NCI-H1092 (cell line): ENCODE data around the gene DOCK9.
"Not testable (repeated sequence)": the region's sequence is repeated elsewhere in the genome, so short reads cannot be mapped to it uniquely, and the experiment has no call there.

Experiments
- DNase-seq: peaks from one replicate; lab custom pipeline; 2025; lab: John Stamatoyannopoulos, UW

Gene DOCK9

DNA sequence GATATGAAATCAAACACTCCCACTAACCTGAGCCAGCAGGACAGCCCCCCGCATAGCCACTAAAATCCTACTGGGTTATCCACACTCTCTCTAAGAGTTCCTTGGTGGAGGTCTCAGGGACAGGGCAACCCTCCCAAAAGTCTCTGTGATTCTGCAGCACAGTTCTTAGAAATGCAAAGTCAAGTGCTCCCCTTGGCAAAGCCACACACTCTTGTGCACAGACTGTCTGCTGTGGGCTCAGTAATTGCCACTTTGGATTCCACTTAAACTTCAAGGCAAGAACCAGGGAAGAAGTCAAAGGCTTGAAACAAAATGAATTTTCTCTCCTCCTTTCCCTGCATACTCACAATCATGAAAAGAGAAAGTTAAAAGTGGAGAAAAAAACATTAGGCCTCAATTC is 61.5 kb downstream of the DOCK9 start:
- DNase-seq = no peak

DNA sequence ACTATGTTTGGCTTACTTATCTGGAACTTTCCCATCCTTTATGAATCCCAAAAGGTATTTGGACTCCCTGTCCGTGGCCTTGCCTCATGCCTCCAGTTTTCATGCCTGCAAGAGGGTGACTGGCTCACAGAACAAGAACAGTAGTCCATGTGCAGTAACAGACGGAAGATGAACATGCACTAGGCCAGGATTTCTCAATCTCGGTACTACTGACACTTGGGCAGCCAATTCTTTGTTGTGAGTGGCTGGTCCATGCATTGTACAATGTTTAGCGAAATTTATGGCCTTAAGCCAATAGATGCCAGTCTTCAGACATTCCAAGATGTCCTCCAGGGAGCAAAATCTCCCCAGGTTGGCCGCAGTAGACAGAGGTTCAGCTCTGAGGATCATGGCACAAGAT is 61.9 kb downstream of the DOCK9 start:
- no peak for DNase-seq

DNA sequence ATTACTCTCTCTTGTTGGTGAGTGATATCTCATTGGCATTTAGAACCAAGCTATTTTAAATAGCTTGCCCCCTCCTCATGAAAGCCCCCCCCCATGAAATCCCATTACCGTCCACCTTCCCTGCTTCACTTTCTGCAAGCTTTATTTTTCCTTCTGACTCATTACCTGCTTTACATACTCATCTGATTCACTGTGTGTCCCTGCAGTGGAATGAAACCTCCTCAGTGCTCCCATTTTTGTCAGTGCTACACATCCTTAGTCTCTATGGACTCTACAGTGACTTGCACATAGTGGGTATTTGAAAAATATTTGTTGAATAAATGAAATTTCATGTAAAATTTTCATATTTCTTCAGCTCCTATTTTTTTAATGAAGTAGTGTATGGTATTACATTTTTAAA is 62.3 kb downstream of the DOCK9 start:
- no peak for DNase-seq

DNA sequence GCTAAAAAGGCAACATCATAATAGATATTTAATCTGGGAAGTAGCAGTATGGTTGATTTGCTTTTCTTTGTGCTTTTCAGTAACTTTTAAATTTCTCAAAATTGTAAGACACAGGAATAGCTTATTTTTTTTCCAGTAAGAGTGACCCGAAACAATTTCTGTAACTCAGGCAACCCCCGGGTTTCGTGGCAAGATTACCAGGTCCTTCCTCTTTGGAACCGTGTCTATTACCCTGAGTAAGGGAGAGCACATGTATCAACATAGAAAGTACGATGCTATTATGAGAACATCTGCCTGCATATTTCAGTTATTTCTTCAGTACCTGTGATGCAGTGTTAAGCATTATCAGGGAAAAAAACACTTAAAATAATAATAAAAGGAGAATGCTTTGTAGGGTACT is 64.1 kb downstream of the DOCK9 start:
- DNase-seq = no peak

DNA sequence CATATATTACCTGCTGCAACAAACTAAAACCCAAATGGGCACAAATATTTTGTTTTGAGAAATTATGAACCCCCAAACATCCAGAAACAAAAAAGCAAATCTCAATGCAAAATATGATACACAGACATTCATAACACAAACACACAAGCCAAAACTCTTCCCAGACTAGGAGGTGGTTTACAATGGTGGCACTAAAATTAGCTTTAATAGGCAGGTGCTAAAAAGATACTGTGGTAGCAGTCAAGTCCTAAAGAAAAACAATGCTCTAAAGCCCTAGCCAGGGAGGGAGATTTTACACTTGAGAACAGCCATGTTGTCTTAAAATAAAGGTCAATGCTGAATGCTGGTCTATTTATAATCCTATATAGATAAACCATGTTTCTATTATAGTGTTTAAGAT is 65.0 kb downstream of the DOCK9 start:
- DNase-seq = no peak

DNA sequence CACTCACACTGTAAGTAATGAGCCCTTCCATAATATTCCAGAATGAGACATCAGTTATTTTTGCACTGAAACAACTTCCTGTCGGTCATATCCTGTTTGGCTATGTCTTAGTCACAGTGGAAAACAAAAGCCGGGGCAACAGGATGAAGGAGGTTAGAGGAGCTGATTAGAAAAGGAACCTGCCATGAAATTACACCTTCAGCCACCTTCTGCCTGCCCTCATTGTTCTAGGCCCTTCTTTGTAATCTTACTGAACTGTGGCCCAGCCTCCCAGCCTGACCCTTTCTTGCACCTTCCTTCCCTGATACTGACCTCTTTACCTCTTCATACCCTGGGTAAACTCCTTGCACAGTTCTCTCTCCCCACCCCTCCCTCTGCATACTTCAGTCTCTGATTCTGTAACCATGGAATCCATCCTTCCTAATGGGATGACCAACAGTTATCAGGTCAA is 67.3 kb downstream of the DOCK9 start:
- DNase-seq = no peak

DNA sequence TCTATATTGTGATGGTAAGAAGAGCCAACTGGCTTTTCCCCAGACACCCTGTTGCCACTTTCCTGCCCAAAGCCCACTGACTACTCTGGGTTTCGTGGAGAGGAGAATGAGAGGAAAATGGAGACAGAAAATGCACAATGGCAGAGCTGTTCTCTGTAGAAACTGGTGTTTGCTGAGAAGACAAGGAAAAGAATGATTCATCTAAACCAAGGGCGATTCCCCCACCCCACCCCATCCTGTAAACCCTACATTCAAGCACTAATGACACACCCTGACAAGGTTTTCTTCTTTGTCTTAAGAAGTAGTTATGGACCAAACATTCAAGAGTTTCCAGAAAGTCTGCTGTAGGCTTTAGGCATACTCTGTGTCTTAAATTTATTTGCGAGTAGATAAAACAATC is 68.8 kb downstream of the DOCK9 start:
- no peak for DNase-seq

DNA sequence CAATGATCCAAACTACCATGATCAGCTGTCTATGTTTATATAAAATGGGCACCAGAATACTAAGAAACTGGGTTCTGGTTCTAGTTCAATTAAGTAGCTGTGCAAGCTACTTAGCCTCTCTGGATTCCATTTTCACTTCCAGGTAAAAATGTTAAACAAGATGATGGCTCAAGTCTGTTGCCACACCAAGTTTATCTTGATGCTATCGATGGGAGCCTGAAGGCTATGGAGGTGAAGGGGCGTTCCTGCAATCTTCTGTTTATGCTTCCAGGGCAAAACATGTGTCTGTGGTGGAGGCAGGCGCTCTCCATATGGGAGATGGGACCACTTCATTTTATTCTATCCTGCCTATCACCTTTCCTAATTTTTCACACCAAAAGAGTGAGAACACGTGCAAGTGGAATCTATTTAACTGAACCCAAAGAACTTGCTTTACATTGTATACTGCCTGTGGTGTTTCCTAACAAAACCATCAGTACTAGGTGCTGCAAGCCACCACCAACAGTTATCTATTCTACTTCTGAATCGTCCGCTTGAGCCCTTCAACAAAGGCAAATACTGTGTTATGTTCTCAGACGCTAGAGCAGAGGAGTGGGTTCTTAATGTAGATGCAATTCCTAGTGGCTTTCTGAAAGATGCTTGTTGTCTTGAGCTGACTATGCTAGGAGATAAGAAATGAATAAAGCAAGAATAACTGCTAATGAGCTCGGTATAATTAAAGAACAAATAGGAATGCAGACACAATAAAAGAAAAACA is 70.9 kb downstream of the DOCK9 start:
- no peak for DNase-seq

DNA sequence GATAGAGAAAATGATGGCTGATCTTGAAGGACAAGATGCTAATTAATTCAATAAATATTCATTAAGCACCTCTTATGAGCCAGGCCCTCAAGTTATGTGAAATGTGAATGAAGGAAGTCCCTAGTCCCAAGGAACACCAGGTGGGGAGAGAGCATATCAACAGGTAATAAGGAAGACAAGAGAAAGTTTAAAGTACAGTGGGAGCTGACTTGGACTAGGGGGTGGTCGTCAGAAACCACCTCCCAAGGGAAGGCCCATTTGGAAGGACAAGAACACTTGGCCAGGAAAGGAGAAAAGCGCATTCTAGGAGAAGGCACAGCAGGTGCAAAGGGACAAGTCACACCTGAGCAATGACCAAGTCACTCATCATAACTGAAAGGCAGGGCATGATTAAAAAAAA is 72.7 kb downstream of the DOCK9 start:
- no peak for DNase-seq

DNA sequence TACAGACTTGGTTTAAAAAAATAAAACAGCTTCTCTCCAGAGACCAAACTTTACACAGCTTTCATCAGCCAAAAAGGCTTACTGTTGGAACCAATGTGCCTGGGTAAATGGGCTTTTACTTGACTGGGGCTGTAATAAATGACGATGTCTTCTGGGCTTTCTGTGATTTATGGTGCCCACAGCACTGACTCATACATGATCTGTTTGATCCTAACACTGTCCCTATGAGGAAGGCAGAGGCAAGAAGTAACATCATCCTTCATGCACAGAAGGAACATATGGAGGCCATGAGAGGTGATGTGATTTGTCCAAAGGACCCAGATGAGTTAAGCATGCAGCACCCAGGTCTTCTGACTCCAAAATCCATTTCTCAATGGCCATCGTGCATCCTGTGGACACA is 77.4 kb downstream of the DOCK9 start:
- no peak for DNase-seq

DNA sequence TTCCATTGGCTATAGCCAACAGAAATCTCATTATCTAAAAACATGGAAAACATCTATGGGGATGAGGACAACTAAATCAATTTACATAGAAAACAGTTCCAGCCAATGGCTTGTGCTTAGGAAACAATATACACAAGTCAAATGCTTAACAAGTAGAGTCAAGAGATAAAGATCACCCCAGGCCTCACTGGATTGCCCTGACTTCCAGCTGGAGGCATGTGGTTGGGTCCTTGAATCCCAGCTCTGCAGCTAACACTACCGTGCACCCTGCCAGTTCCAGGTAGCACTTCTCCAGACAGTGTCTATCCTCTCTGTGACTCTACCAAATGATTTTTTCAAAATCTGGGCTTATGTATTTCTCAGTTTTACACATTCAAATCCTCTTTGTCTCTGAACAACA is 80.2 kb downstream of the DOCK9 start:
- DNase-seq = no peak

DNA sequence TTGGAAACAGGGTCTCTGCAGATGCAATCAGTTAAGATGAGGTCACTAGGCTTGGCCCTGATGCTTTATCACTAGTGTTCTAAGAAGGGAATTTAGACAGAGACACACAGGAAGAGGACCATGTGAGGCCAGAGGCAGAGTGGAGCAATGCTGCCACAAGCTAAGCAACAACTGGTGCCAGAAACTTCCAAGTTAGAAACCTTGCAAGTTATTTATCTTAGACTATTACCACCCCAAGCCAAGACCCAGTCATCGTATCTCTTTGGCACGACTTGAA is 81.1 kb downstream of the DOCK9 start:
- DNase-seq = no peak

DNA sequence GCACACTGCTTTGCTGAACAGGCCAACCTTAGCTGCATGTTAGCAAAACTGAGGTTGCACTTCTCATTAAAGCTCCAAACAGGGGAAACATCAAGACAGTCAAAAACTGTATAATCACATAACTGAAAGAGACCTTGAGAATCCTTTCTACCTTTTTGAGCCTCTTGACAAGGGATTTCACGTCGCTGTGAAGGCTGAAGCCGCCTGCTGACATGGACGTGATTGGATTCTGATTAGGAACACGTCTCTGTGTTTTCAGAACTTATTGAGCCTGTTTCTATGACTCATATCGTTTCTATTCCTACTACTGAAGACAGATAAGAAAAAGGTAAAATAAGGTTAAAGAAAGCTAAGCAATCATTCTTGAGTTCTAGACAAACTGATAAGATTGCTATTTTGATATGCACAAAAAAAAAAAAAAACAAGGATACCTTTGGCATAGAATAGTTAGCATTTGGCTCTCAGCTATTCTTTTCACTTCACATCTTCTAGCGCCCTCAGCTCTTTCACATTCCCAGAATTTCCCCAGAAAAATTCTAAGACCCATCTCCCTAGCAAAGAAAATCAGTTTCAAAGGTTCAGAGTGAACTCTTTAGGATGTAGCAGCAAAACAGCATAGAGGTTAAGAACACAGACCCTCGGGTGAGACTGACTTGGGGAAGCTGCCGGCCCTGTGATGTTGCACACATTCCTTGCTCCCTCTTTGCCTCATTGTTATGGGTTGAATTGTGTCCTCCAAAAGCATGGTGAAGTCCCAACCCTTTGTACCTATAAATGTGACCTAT is 81.6 kb downstream of the DOCK9 start:
- no peak for DNase-seq

DNA sequence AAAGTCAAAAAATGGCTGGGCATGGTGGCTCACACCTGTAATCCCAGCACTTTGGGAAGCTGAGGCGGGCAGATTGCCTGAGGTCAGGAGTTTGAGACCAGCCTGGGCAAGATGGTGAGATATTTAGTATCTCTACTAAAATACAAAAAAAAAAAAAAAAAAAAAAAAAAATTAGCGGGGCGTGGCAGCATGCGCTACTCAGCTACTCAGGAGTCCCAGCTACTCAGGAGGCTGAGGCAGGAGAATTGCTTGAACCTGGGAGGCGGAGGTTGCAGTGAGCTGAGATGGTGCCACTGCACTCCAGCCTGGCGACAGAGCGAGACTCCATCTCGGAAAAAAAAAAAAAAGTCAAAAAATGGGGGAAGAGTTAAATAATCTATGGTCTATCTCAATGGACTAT is 83.0 kb downstream of the DOCK9 start:
- not testable (repeated sequence) for DNase-seq

DNA sequence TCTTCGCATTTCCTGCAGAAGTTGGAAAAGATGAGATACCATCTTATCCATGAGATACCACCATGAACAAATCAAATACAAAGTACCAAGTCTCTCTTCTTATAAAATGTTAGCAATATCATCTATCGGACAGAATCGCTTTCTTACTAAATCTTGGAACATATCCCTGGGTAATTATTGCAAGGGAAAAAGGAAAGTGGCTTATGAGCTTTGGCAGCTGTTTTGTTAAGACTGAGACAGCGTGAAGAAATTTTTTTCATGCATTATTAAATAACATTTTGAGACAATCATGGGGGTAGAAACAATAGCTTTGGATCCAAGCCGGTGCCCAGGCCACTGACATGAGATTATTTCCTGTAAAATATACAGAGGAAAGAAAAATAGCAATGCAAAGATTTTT is 84.5 kb downstream of the DOCK9 start:
- DNase-seq = no peak

DNA sequence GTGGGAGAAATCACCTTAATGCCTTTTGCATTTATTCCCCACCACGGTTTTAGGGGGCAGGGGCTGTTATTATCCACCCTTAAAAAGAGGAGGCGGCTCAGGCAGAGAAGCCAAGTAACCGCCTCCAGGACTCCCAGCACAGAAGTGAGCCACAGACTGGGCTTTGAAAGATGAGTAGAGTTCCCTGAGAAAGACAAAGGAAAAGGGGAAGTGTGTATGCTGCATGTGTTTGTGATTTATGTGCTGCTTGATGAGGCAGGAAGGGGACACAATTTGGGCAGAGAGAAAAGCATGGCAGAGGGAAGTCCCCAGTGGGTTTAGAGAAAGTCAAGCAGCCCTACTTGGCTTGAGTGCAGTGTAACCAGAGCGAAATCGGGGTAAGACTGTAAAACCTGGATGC is 85.0 kb downstream of the DOCK9 start:
- no peak for DNase-seq

DNA sequence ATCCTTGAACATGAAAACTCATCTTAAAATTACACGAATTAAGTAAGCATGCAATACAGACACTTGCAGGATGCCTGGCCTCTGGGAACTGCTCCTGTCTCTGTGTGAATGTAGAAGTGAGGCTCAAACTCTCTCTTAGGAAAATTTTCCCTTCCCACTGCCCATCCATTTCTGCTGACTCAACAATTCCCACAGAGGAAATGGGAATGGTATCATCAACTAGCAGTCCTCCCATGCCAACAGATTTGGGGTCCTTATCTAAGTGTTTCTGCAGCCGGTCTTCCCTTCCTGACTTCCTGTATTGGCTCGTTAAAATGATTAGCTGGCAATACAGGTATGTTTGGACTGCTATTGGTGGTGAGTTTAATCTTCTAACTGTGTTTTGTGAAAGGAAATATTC is 85.8 kb downstream of the DOCK9 start:
- DNase-seq = no peak

DNA sequence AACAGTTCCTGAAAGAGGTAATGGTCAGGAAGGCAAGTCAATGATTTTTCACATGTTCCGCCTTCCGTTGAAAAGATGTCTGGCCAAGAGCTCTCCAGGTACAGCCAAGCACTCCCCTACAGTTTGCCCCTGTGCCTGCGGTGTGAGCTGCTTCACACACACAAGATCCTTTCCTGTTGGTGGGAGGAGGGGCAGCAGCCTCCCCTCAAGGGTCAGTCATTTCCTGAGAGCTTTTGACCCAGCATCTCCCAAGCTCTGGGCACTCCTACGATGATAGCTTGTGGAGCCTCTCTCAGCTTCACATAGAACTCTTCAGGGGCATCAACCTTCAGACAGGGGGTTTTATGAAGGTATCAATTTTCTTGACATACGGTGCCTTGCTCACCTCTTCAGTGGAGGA is 86.9 kb downstream of the DOCK9 start:
- no peak for DNase-seq

DNA sequence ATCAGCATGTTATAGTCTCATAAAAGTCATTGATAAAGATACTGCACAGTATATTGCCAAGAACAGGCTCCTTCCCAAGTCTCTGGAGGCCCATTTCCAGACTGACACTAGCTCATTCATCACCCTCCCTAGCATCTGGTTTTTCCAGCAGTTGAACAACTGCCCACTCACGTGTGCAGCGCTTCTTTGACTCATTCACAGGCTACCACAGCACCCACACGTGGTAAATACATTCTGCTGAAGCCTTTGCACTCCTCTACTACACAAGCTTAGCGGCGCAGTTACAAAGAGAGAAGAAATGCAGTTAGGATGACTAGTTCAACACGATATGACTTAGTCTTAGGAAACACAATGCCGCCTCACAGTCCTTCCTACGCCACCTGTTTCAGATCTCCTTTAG is 87.7 kb downstream of the DOCK9 start:
- DNase-seq = no peak

DNA sequence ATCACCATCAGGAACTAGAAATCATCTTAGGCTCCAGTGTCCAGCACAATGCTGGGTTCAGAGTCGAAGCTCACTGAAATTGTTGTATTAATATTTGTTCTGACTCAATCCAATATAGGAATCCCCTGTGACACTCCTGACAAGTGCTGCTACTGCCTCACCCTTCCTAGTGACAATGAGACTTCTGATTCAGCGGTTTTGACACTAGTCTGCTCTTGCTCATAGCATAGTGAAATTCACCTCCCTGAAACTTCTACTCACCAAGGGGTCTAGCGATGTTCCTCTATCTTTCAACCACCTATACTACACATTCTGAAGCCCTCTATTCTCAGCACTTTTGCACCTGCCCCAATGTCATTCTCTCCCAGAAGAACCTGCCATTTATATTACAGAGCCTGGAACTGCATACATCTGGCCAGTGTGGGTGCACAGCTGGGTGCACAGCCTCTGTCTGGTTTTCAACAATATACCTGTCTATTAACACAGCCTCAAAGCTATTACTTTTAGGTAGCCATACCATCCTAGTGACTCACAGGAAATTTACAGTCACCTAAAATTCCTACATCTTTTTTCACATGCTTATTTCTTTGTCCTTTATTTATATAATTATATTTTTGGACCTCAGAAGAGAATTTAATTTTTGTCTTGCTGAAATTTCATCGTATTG is 88.3 kb downstream of the DOCK9 start:
- no peak for DNase-seq

DNA sequence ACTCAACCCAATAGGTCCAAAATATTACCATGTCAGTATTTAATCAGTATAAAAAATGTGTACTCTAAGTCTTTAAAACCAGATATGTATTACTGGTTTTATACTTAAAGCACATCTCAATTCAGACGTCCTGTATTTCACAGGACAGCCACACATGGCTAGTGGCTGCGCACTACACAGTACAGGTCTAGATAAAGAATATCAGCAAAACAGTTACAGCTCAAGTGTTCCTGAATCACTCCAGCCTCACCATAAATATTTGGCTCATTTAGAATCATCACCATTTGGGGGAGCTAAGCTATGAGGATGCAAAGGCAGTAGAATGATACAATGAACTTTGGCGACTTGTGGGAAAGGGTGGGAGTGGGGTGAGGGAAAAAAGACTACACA is 89.0 kb downstream of the DOCK9 start:
- no peak for DNase-seq

DNA sequence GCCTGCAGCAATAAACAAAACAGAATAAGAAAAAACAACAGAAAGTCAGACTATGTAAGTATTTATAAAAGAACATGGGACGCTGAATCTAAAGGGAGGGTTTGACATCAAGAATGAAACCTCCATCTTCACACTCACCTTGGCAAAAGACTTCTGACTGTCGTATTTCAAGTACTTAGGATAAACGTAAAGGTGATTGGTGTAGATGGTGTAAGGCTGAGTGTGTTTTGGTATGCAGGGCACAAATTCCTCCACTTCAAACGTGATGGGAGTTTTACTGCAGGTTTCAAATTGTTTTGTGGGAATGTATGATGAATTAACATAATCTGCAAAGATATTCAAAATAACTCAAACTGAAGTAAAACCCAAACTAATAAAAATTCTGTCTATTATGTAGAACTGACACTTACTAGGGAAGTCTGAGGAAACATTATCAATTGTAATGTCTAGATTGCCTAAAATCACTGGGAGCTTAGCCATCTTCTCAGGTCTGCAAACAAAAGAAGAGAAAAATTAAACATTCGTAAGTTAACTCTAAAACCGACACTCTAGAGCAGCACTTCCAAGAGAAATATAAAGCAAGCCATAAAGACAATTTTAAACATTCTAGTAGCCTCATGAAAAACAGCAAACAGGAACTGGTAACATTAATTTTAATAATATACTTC is 89.5 kb downstream of the DOCK9 start:
- no peak for DNase-seq
